ENCODE results near the gene CSNK2A3.
"Not testable (repeated sequence)": the region's sequence is repeated elsewhere in the genome, so short reads cannot be mapped to it uniquely, and the experiment has no call there.

CSNK2A3 gene

GRCh38 chr11:11352878-11353277 lies at the start of gene CSNK2A3:
TSS of gene CSNK2A3 (minus strand) at chr11:11353250. CDS start at chr11:11353119, 131 bp downstream.
- not testable (repeated sequence) for DNase-seq (ENCODE audit: low spot score)

GRCh38 chr11:11401960-11402535 lies 49.0 kb upstream of the CSNK2A3 start:
- DNase-seq (ENCODE audit: low spot score), result no peak

GRCh38 chr11:11400635-11401232 lies 47.7 kb upstream of the CSNK2A3 start:
- no peak for DNase-seq (ENCODE audit: low spot score)

- DNase-seq (ENCODE audit: low spot score), result no peak
These were observed 47.1 kb upstream of the CSNK2A3 start for GRCh38 chr11:11400121-11400520.

- no peak for DNase-seq (ENCODE audit: low spot score)
These were observed 44.7 kb upstream of the CSNK2A3 start for GRCh38 chr11:11397781-11398180.

GRCh38 chr11:11397036-11397415 lies 44.0 kb upstream of the CSNK2A3 start:
- DNase-seq (ENCODE audit: low spot score), result no peak

GRCh38 chr11:11396301-11397035 lies 43.4 kb upstream of the CSNK2A3 start:
- no peak for DNase-seq (ENCODE audit: low spot score)

- no peak for DNase-seq (ENCODE audit: low spot score)
These were observed 42.1 kb upstream of the CSNK2A3 start for GRCh38 chr11:11395126-11395525.

GRCh38 chr11:11394241-11394640 lies 41.2 kb upstream of the CSNK2A3 start:
- DNase-seq (ENCODE audit: low spot score), result no peak

- DNase-seq (ENCODE audit: low spot score), result no peak
These were observed 38.9 kb upstream of the CSNK2A3 start for GRCh38 chr11:11391796-11392463.

GRCh38 chr11:11391169-11391568 lies 38.1 kb upstream of the CSNK2A3 start:
- no peak for DNase-seq (ENCODE audit: low spot score)

GRCh38 chr11:11390068-11390771 lies 37.2 kb upstream of the CSNK2A3 start:
- DNase-seq (ENCODE audit: low spot score), result no peak

GRCh38 chr11:11389238-11389637 lies 36.2 kb upstream of the CSNK2A3 start:
- no peak for DNase-seq (ENCODE audit: low spot score)

GRCh38 chr11:11387622-11388305 lies 34.7 kb upstream of the CSNK2A3 start:
- DNase-seq (ENCODE audit: low spot score), result no peak

- DNase-seq (ENCODE audit: low spot score), result no peak
These were observed 34.2 kb upstream of the CSNK2A3 start for GRCh38 chr11:11387207-11387606.

GRCh38 chr11:11384829-11385228 lies 31.8 kb upstream of the CSNK2A3 start:
- no peak for DNase-seq (ENCODE audit: low spot score)

GRCh38 chr11:11383995-11384394 lies 30.9 kb upstream of the CSNK2A3 start:
- no peak for DNase-seq (ENCODE audit: low spot score)

GRCh38 chr11:11382858-11383532 lies 29.9 kb upstream of the CSNK2A3 start:
- no peak for DNase-seq (ENCODE audit: low spot score)

- no peak for DNase-seq (ENCODE audit: low spot score)
These were observed 28.5 kb upstream of the CSNK2A3 start for GRCh38 chr11:11381471-11382105.

GRCh38 chr11:11380883-11381282 lies 27.8 kb upstream of the CSNK2A3 start:
- no peak for DNase-seq (ENCODE audit: low spot score)

- DNase-seq (ENCODE audit: low spot score), result no peak
These were observed 27.3 kb upstream of the CSNK2A3 start for GRCh38 chr11:11380340-11380739.

All from CD4-positive, alpha-beta T cell treated with Interleukin-6 at 100 ng/mL for 8 hours (primary cell).